Uterus (tissue), 4 donors: ENCODE measurements around the gene RAI1. TPM values are rescaled to one million over a fixed set of nuclear protein-coding genes. Genes with fewer than 3 reads are reported as not detected.
A peak's percentile ranks its signal among the peaks of the same experiment; 100 is the strongest.

Experiments
- DNase-seq, 2 donors: peaks; one replicate each; pipeline ENCODE4 v3.0.0-alpha.2; 2019 to 2020
- H3K27ac ChIP-seq, 2 donors: fragments of 200-600 bp; sonication (generic); 1 replicate in 1 of 2; 2 replicates in 1 of 2; pipeline ENCODE4 v1.5.1; 2016 to 2018
- H3K27me3 ChIP-seq, 2 donors: fragments of 200-600 bp; sonication (generic); one replicate each; pipeline ENCODE4 v1.5.1; 2018 to 2019; ENCODE audit warnings: control low read depth in 1 of 2
- H3K36me3 ChIP-seq, 2 donors: fragments of 200-600 bp; sonication (generic); one replicate each; pipeline ENCODE4 v1.5.1; 2019; ENCODE audit warnings: control low read depth in 1 of 2
- H3K4me1 ChIP-seq, 2 donors: fragments of 200-600 bp; sonication (generic); one replicate each; pipeline ENCODE4 v1.5.1; 2018 to 2019; ENCODE audit warnings: control low read depth in 1 of 2
- H3K4me3 ChIP-seq, 2 donors: fragments of 200-600 bp; sonication (generic); 1 replicate in 1 of 2; 2 replicates in 1 of 2; pipeline ENCODE4 v1.5.1; 2018 to 2019; ENCODE audit warnings: mild to moderate bottlenecking in 1 of 2
- H3K9me3 ChIP-seq, 2 donors: fragments of 200-600 bp; sonication (generic); one replicate each; pipeline ENCODE4 v1.5.1; 2019; ENCODE audit warnings: control low read depth in 1 of 2
- POLR2A ChIP-seq, 2 donors: fragments of 450-650 bp; IDR thresholded peaks; one replicate each; pipeline ENCODE4 v1.6.1; 2016; ENCODE audit warnings: antibody characterized with exemption in 2 of 2, mild to moderate bottlenecking in 1 of 2, moderate library complexity in 1 of 2
- intact Hi-C: fragments of 100-400 bp; cut with DNase I; formaldehyde crosslinking; loops from one replicate; pipeline ENCODE4 v1.15.1; 2023; ENCODE audit warnings: low total_unique reads
- total RNA-seq, 4 donors: library from RNA; depleted of rRNA in 3 of 4; stranded (reverse); fragments of >200 nt in 3 of 4; gene quantifications; one replicate each; pipeline versions ENCODE4 v1.1.0 to v1.2.4, GENCODE V29; 2014 to 2023
- TF ChIP-seq, protein P1 (sequence below), 4 experiments: fragments of 200-600 bp in 2 of 4; fragments of 450-650 bp in 2 of 4; sonication (generic) in 2 of 4; IDR thresholded peaks; one replicate each; pipeline ENCODE4 v1.5.1; 2016 to 2019; ENCODE audit warnings: antibody characterized with exemption in 4 of 4, mild to moderate bottlenecking in 2 of 4, moderate library complexity in 1 of 4
- donor health status: DM: yes; HTN: yes; CAD: no.

The RAI1 gene
- total RNA-seq, 4 donors from 2014 or later = 10.0 to 66.1 (median 15.3) TPM

DNA sequence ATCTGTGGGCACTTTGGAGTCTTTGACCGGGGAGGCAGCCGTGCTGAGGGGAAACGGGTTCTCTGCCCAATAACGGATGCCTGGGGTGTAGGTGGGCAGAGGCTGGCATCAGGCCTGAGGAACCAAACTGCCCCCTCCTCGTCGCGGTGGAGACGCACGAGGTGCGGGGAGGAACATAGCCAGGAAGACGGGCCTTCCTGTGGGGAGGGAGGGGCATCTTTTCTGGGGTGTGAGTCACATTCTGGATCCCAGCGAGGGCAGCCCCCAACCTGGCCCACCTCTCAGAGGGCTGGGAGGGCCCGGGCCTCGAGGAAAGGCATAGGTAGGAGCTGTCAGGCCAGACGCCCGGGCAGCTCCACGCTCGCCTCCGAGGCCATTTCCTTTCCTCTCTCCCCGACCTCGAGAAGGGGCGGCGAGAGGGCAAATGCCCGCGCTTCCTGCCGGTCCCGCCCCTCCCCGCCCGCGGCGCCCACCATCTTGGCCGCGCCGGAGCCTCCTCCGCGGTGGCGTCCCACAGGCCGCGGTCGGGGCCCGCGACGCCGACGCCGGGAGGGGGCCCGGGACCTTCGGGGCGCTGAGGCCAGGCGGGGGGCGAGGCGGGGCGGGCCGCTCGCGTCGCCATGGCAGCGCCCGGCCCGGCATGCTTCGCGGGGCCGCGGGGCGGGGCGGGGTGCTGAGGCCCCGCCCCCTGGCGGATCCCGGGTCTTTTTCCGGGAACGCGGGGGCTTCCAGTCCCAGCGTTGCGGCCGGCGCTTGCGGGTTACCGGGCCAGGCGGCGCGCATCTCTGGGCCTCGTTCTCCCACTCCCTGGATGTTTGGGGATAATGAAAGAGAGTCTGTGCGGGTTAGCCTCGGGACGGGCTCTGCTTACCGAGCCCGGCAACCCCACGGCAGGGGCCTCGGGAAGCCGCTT, 13.2 kb downstream of the RAI1 start:
- Histone ChIP-seq H3K4me3 (peak overlapping the region; percentile 56 to 91), H3K27me3 (no peaks in the 10 kb centered on the region), H3K27ac (peak overlapping the region; percentile 90 to 99), H3K4me1 (peaks cover 10 to 43% of the 10 kb centered on the region in 2 donors), H3K9me3 (no peaks in the 10 kb centered on the region), H3K36me3 (no peaks in the 10 kb centered on the region)
- peak; percentile 82 to 85 for DNase-seq
- TF ChIP-seq POLR2A (IDR thresholded peaks at IDR 0.05) = peak; percentile 65 to 76
- TF ChIP-seq, protein P1, sequence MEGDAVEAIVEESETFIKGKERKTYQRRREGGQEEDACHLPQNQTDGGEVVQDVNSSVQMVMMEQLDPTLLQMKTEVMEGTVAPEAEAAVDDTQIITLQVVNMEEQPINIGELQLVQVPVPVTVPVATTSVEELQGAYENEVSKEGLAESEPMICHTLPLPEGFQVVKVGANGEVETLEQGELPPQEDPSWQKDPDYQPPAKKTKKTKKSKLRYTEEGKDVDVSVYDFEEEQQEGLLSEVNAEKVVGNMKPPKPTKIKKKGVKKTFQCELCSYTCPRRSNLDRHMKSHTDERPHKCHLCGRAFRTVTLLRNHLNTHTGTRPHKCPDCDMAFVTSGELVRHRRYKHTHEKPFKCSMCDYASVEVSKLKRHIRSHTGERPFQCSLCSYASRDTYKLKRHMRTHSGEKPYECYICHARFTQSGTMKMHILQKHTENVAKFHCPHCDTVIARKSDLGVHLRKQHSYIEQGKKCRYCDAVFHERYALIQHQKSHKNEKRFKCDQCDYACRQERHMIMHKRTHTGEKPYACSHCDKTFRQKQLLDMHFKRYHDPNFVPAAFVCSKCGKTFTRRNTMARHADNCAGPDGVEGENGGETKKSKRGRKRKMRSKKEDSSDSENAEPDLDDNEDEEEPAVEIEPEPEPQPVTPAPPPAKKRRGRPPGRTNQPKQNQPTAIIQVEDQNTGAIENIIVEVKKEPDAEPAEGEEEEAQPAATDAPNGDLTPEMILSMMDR (IDR thresholded peaks at IDR 0.05) = peak in 1 of 4 experiments; percentile 15
- intact Hi-C loops = loop anchor here (10.0 kb wide), 1 partner anchor 90 kb away; no protein-coding TSS in a partner anchor

DNA sequence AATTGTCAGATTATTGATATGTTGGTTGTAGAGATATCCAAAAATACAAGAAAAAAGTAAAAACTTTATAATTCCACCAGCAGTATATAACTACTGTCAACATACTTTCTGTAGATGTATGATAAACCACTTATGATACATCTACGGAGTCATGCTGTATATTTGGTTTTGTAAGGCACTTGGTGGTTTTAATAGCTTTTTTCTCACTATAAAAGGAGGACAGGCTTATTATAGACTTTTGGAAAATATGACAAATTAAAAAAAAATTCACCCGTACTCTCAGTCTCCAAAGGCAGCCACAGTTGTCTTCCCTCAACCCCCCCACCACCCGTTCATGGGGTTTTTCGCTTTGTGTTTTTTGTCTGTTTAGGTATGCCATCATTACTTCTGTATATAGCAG, 14.8 kb downstream of the RAI1 start:
- Histone ChIP-seq H3K4me3 (no peak overlapping the region), H3K27me3 (no peaks in the 10 kb centered on the region), H3K4me1 (peaks cover 10 to 57% of the 10 kb centered on the region in 2 donors), H3K9me3 (no peaks in the 10 kb centered on the region), H3K36me3 (no peaks in the 10 kb centered on the region), H3K27ac (peak overlapping the region; percentile 90 to 99)
- TF ChIP-seq POLR2A (IDR thresholded peaks at IDR 0.05) = no peak
- TF ChIP-seq, protein P1 (IDR thresholded peaks at IDR 0.05) = no peak
- intact Hi-C loops = loop anchor here (10.0 kb wide), 1 partner anchor 89 kb away; no protein-coding TSS in a partner anchor
- DNase-seq = no peak

DNA sequence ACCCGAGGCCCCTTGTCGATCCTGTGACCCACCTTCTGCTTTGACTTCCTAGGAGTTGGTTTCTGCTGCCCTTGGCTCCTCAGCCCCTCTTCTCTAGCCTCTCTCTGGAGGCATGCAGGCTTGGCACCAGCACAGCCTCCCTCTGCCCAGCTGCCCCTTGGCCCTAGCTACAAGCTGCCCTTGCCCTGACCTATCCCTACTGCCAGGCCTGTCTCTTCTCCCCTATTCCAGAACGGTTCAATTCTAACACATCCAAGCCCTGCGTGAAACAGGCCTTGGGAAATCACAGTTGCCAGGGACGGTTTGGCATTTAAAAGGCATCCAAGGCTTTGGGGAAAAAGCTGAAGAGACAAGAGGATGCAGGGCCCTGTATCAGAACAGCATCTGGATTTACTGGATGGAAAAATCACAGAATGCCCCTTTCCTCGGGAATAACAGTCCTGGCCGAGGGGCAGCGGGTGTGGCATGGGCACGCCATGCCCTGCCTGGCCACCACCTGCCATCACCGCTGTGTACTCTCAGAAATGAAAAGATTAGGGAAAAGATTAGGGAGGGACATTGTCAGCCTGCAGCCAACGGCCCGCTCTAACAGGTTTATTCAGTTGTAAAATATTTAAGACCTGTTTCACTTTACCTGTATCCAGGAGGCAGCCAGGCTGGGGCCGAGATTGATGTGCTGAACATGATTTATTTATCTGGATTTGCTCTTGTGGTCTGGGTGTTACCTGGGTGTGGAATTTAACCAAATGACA, 15.8 kb downstream of the RAI1 start:
- H3K4me1 ChIP-seq = peaks cover 10 to 50% of the 10 kb centered on the region in 2 donors
- no peak for TF ChIP-seq POLR2A (IDR thresholded peaks at IDR 0.05)
- TF ChIP-seq, protein P1 (IDR thresholded peaks at IDR 0.05) = no peak
- H3K27me3 ChIP-seq = no peaks in the 10 kb centered on the region
- intact Hi-C loops = loop anchor here (10.0 kb wide), 1 partner anchor 88 kb away; no protein-coding TSS in a partner anchor
- no peaks in the 10 kb centered on the region for H3K36me3 ChIP-seq
- H3K27ac ChIP-seq = peak overlapping the region; percentile 90 to 99
- DNase-seq = no peak
- no peaks in the 10 kb centered on the region for H3K9me3 ChIP-seq
- H3K4me3 ChIP-seq = no peak overlapping the region

DNA sequence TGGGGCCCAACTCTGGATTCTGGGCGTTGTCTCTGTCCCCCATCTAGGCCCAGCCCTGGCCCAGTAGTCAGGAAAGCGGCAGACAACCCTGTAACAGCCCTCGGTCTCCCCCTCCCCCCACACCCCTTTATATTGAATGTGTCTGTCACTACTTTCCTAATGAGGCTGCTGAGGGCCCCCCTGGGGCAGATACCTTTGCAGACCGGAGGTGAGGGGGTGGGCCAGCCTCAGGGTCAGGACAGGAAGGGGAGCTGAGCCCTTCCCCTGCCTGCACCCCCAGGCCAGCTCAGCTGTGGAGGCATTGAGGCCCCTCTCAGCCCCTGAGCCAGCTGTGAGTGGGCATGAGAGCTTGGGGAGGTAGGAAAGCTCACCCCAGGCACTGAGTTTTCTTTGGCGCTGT, 17.1 kb downstream of the RAI1 start:
- intact Hi-C loops = loop anchor here (10.0 kb wide), 1 partner anchor 86 kb away; no protein-coding TSS in a partner anchor
- H3K27ac ChIP-seq = peak overlapping the region; percentile 76 to 90

More for the DNA sequence above, 17.1 kb downstream of the RAI1 start:
- Histone ChIP-seq H3K4me3 (no peak overlapping the region), H3K9me3 (no peaks in the 10 kb centered on the region), H3K4me1 (peaks cover 10 to 48% of the 10 kb centered on the region in 2 donors), H3K27me3 (no peaks in the 10 kb centered on the region), H3K36me3 (no peaks in the 10 kb centered on the region)
- no peak for DNase-seq
- TF ChIP-seq, protein P1 (IDR thresholded peaks at IDR 0.05) = no peak
- no peak for TF ChIP-seq POLR2A (IDR thresholded peaks at IDR 0.05)
